MM.1S (cell line): Measurements from ENCODE around the gene DEPDC5.

Experiments
- DNase-seq: peaks from one replicate; pipeline ENCODE4 v3.0.0-alpha.2; 2015
- H2AFZ ChIP-seq: fragments of 300-600 bp; sonication (generic); 2 replicates; pipeline ENCODE4 v1.6.0; 2016; ENCODE audit warnings: antibody characterized with exemption, low read length
- H3F3A ChIP-seq: fragments of 300-600 bp; sonication (generic); 2 replicates; pipeline ENCODE4 v1.6.1; 2016; ENCODE audit warnings: mild to moderate bottlenecking, antibody characterized with exemption, low read length, moderate library complexity, mixed read lengths; ENCODE audit not compliant: insufficient read depth
- H3K27ac ChIP-seq: fragments of 300-600 bp; sonication (generic); 2 replicates; pipeline ENCODE4 v1.5.1; 2016; ENCODE audit warnings: mild to moderate bottlenecking, low read length
- H3K27me3 ChIP-seq: fragments of 300-600 bp; sonication (generic); replicated peaks from 2 replicates; pipeline ENCODE4 v1.6.0; 2016; ENCODE audit warnings: low read length; ENCODE audit not compliant: insufficient read depth
- H3K36me3 ChIP-seq: fragments of 300-600 bp; sonication (generic); replicated peaks from 2 replicates; pipeline ENCODE4 v1.6.1; 2016; ENCODE audit warnings: mild to moderate bottlenecking, low read length, mixed read lengths; ENCODE audit not compliant: insufficient read depth
- H3K4me1 ChIP-seq: fragments of 300-600 bp; sonication (generic); 2 replicates; pipeline ENCODE4 v1.6.1; 2016; ENCODE audit warnings: low read length, mixed read lengths
- H3K4me2 ChIP-seq: fragments of 300-600 bp; sonication (generic); 2 replicates; pipeline ENCODE4 v1.6.0; 2016; ENCODE audit warnings: low read depth, low read length
- H3K4me3 ChIP-seq: fragments of 300-600 bp; sonication (generic); 2 replicates; pipeline ENCODE4 v1.5.1; 2016; ENCODE audit warnings: low read length, mixed read lengths
- H3K79me2 ChIP-seq: fragments of 300-600 bp; sonication (generic); 2 replicates; pipeline ENCODE4 v1.6.1; 2016; ENCODE audit warnings: mixed run types, low read length, mixed read lengths
- H3K9ac ChIP-seq: fragments of 300-600 bp; sonication (generic); 2 replicates; pipeline ENCODE4 v1.6.1; 2016; ENCODE audit warnings: low read length, mixed read lengths
- H3K9me2 ChIP-seq: fragments of 300-600 bp; sonication (generic); replicated peaks from 2 replicates; pipeline ENCODE4 v1.6.1; 2016; ENCODE audit warnings: mild to moderate bottlenecking, low read length, mixed read lengths; ENCODE audit not compliant: insufficient read depth
- H3K9me3 ChIP-seq: fragments of 300-600 bp; sonication (generic); replicated peaks from 2 replicates; pipeline ENCODE4 v1.6.1; 2016; ENCODE audit warnings: mild to moderate bottlenecking, low read length, mixed read lengths; ENCODE audit not compliant: insufficient read depth
- H4K20me1 ChIP-seq: fragments of 300-600 bp; sonication (generic); 2 replicates; pipeline ENCODE4 v1.6.1; 2016; ENCODE audit warnings: mild to moderate bottlenecking, low read length, moderate library complexity, mixed read lengths; ENCODE audit not compliant: insufficient read depth
- EZH2 ChIP-seq: fragments of 300-600 bp; sonication (generic); optimal IDR thresholded peaks from 2 replicates; pipeline ENCODE3; 2017; ENCODE audit warnings: low read depth, mild to moderate bottlenecking, antibody characterized with exemption, low read length, mixed read lengths
- EZH2phosphoT487 ChIP-seq: fragments of 300-600 bp; sonication (generic); IDR thresholded peaks from 2 replicates; pipeline ENCODE4 v1.6.1; 2018; ENCODE audit warnings: antibody characterized with exemption, low read length
- TF ChIP-seq, protein P1 (sequence below): fragments of 300-600 bp; sonication (generic); IDR thresholded peaks from 2 replicates; pipeline ENCODE4 v1.5.1; 2016; ENCODE audit warnings: antibody characterized with exemption, low read length, mixed read lengths

DEPDC5 gene

GRCh38 chr22:31923747-31924146 lies 169.9 kb downstream of the DEPDC5 start:
- TF ChIP-seq EZH2phosphoT487 (no peak), EZH2 (no peak)
- TF ChIP-seq, protein P1, sequence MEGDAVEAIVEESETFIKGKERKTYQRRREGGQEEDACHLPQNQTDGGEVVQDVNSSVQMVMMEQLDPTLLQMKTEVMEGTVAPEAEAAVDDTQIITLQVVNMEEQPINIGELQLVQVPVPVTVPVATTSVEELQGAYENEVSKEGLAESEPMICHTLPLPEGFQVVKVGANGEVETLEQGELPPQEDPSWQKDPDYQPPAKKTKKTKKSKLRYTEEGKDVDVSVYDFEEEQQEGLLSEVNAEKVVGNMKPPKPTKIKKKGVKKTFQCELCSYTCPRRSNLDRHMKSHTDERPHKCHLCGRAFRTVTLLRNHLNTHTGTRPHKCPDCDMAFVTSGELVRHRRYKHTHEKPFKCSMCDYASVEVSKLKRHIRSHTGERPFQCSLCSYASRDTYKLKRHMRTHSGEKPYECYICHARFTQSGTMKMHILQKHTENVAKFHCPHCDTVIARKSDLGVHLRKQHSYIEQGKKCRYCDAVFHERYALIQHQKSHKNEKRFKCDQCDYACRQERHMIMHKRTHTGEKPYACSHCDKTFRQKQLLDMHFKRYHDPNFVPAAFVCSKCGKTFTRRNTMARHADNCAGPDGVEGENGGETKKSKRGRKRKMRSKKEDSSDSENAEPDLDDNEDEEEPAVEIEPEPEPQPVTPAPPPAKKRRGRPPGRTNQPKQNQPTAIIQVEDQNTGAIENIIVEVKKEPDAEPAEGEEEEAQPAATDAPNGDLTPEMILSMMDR: no peak
- H3F3A ChIP-seq: no peaks in the 10 kb centered on the region
- no peak for DNase-seq
- H3K4me1 ChIP-seq: no peaks in the 10 kb centered on the region
- H3K27me3 ChIP-seq: no peaks in the 10 kb centered on the region
- H3K9me3 ChIP-seq: no peaks in the 10 kb centered on the region
- no peaks in the 10 kb centered on the region for H3K79me2 ChIP-seq
- H2AFZ ChIP-seq: no peak overlapping the region
- no peaks in the 10 kb centered on the region for H3K9me2 ChIP-seq
- no peaks in the 10 kb centered on the region for H4K20me1 ChIP-seq
- H3K36me3 ChIP-seq: no peaks in the 10 kb centered on the region
- H3K4me2 ChIP-seq: no peak overlapping the region
- H3K27ac ChIP-seq: no peak overlapping the region
- no peak overlapping the region for H3K9ac ChIP-seq
- no peak overlapping the region for H3K4me3 ChIP-seq

GRCh38 chr22:31925056-31925455 lies 171.2 kb downstream of the DEPDC5 start:
- Histone ChIP-seq H3K9me3 (no peaks in the 10 kb centered on the region), H4K20me1 (no peaks in the 10 kb centered on the region), H3K9ac (no peak overlapping the region), H3F3A (no peaks in the 10 kb centered on the region), H3K27ac (no peak overlapping the region), H3K36me3 (no peaks in the 10 kb centered on the region), H3K79me2 (no peaks in the 10 kb centered on the region), H3K9me2 (no peaks in the 10 kb centered on the region), H3K4me3 (no peak overlapping the region), H3K4me1 (no peaks in the 10 kb centered on the region), H3K4me2 (no peak overlapping the region), H2AFZ (no peak overlapping the region), H3K27me3 (no peaks in the 10 kb centered on the region)
- no peak for TF ChIP-seq EZH2
- TF ChIP-seq, protein P1: no peak
- DNase-seq: no peak

DNA sequence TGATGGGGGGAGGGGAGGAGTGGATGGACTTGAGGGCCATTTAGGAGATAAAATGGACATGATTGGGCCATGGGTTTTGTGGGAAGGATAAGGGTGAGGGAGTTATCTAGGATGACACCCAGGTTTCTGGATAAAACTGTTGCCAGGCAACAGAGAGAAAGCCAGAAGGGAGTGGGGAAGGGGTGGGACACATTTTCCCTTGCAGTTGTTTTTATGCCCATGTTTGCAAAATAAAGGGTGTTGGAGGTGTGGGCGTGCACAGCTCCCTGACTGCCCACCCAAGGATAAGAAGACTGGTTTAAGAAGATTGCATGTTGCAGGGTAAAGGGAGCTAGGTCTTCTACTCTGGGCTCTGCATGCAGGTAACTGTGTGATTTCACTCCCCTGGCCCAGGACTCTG lies 172.2 kb downstream of the DEPDC5 start:
- Histone ChIP-seq H3K4me1 (no peaks in the 10 kb centered on the region), H3F3A (no peaks in the 10 kb centered on the region), H2AFZ (no peak overlapping the region), H3K27ac (no peak overlapping the region), H3K27me3 (no peaks in the 10 kb centered on the region), H3K79me2 (no peaks in the 10 kb centered on the region), H3K36me3 (no peaks in the 10 kb centered on the region), H3K9me2 (no peaks in the 10 kb centered on the region), H3K9ac (no peak overlapping the region), H3K9me3 (no peaks in the 10 kb centered on the region), H4K20me1 (no peaks in the 10 kb centered on the region), H3K4me2 (no peak overlapping the region), H3K4me3 (no peak overlapping the region)
- TF ChIP-seq EZH2phosphoT487 (no peak), EZH2 (no peak)
- TF ChIP-seq, protein P1: no peak
- no peak for DNase-seq
